Loucy (cell line): Measurements from ENCODE around the gene ESR1.

Source experiments
- H2AFZ ChIP-seq: fragments of 200-600 bp; sonication (generic); 2 replicates; pipeline ENCODE4 v1.6.0; 2016; ENCODE audit warnings: antibody characterized with exemption, mild to moderate bottlenecking, low read length, moderate library complexity
- H3F3A ChIP-seq: fragments of 200-600 bp; 2 replicates; pipeline ENCODE4 v1.6.0; 2016; ENCODE audit warnings: antibody characterized with exemption, low read depth, mild to moderate bottlenecking
- H3K27me3 ChIP-seq: fragments of 200-600 bp; sonication (generic); 2 replicates; pipeline ENCODE4 v1.6.1; 2014; ENCODE audit warnings: low read length, mild to moderate bottlenecking; ENCODE audit not compliant: insufficient read depth, poor library complexity, severe bottlenecking
- H3K36me3 ChIP-seq: fragments of 200-600 bp; sonication (generic); 2 replicates; pipeline ENCODE4 v1.6.1; 2016; ENCODE audit warnings: low read length; ENCODE audit not compliant: insufficient read depth
- H3K4me1 ChIP-seq: fragments of 200-600 bp; sonication (generic); 2 replicates; pipeline ENCODE4 v1.5.1; 2014; ENCODE audit warnings: low read length, mild to moderate bottlenecking; ENCODE audit not compliant: insufficient read depth, poor library complexity, severe bottlenecking
- H3K4me2 ChIP-seq: fragments of 200-600 bp; sonication (generic); 2 replicates; pipeline ENCODE4 v1.6.0; 2014; ENCODE audit warnings: antibody characterized with exemption, low read length, low read depth, mild to moderate bottlenecking; ENCODE audit not compliant: poor library complexity, severe bottlenecking
- H3K4me3 ChIP-seq: fragments of 200-600 bp; sonication (generic); 2 replicates; pipeline ENCODE4 v1.5.1; 2014; ENCODE audit warnings: low read length, mild to moderate bottlenecking, mixed read lengths; ENCODE audit not compliant: poor library complexity, severe bottlenecking
- H3K79me2 ChIP-seq: fragments of 200-600 bp; sonication (generic); 2 replicates; pipeline ENCODE4 v1.6.1; 2014; ENCODE audit warnings: low read length; ENCODE audit not compliant: insufficient read depth
- H3K9ac ChIP-seq: fragments of 200-600 bp; sonication (generic); 2 replicates; pipeline ENCODE4 v1.6.0; 2014; ENCODE audit warnings: mild to moderate bottlenecking, low read depth, low read length, moderate library complexity; ENCODE audit not compliant: poor library complexity, severe bottlenecking
- H3K9me2 ChIP-seq: fragments of 200-600 bp; sonication (generic); replicated peaks from 2 replicates; pipeline ENCODE4 v1.6.1; 2016; ENCODE audit warnings: low read depth, low read length, mixed read lengths
- H3K9me3 ChIP-seq: fragments of 200-600 bp; sonication (generic); 2 replicates; pipeline ENCODE4 v1.6.1; 2014; ENCODE audit warnings: mild to moderate bottlenecking, antibody characterized with exemption, low read length, low read depth; ENCODE audit not compliant: insufficient read depth
- H4K20me1 ChIP-seq: fragments of 200-600 bp; sonication (generic); 2 replicates; pipeline ENCODE4 v1.6.0; 2014; ENCODE audit warnings: antibody characterized with exemption, low read length, mild to moderate bottlenecking; ENCODE audit not compliant: insufficient read depth, poor library complexity, severe bottlenecking
- CTCF ChIP-seq: fragments of 200-600 bp; sonication (generic); conservative IDR thresholded peaks from 2 replicates; pipeline ENCODE4 v1.5.1; 2014; ENCODE audit warnings: mild to moderate bottlenecking, antibody characterized with exemption, low read length
- EZH2phosphoT487 ChIP-seq: fragments of 200-600 bp; IDR thresholded peaks from 2 replicates; pipeline ENCODE4 v1.6.1; 2018; ENCODE audit warnings: antibody characterized with exemption, mild to moderate bottlenecking, moderate library complexity, borderline replicate concordance

The ESR1 gene

GRCh38 chr6:152142105-152142504 is 334.6 kb downstream of the ESR1 start:
- no peaks in the 10 kb centered on the region for H3K9me2 ChIP-seq
- H3K27me3 ChIP-seq = no peaks in the 10 kb centered on the region
- TF ChIP-seq EZH2phosphoT487 (no peak), CTCF (no peak)
- H3K4me1 ChIP-seq = no peaks in the 10 kb centered on the region
- no peaks in the 10 kb centered on the region for H4K20me1 ChIP-seq
- no peaks in the 10 kb centered on the region; the same call in 1 of the 2 replicates for H3K36me3 ChIP-seq
- H3F3A ChIP-seq = no peaks in the 10 kb centered on the region
- H3K79me2 ChIP-seq = no peaks in the 10 kb centered on the region
- no peak overlapping the region for H2AFZ ChIP-seq
- H3K9me3 ChIP-seq = no peaks in the 10 kb centered on the region
- H3K4me3 ChIP-seq = no peak overlapping the region
- H3K9ac ChIP-seq = no peak overlapping the region
- no peak overlapping the region for H3K4me2 ChIP-seq

GRCh38 chr6:152143359-152143758 is 335.9 kb downstream of the ESR1 start:
- Histone ChIP-seq H3K9me2 (no peaks in the 10 kb centered on the region), H2AFZ (no peak overlapping the region), H3K4me3 (no peak overlapping the region), H3K4me2 (no peak overlapping the region), H4K20me1 (no peaks in the 10 kb centered on the region), H3F3A (no peaks in the 10 kb centered on the region), H3K9ac (no peak overlapping the region), H3K27me3 (no peaks in the 10 kb centered on the region), H3K79me2 (no peaks in the 10 kb centered on the region), H3K9me3 (no peaks in the 10 kb centered on the region), H3K4me1 (no peaks in the 10 kb centered on the region), H3K36me3 (peaks cover 5% of the 10 kb centered on the region; the same call in 1 of the 2 replicates)
- TF ChIP-seq CTCF = no peak
- TF ChIP-seq EZH2phosphoT487 = no peak

GRCh38 chr6:152146385-152146784 is 338.9 kb downstream of the ESR1 start:
- Histone ChIP-seq H4K20me1 (no peaks in the 10 kb centered on the region), H2AFZ (no peak overlapping the region), H3K9me2 (no peaks in the 10 kb centered on the region), H3K27me3 (no peaks in the 10 kb centered on the region), H3K4me2 (no peak overlapping the region), H3K4me1 (no peaks in the 10 kb centered on the region), H3K4me3 (no peak overlapping the region), H3K9ac (no peak overlapping the region), H3K79me2 (no peaks in the 10 kb centered on the region), H3F3A (no peaks in the 10 kb centered on the region), H3K36me3 (peaks cover 16% of the 10 kb centered on the region; the same call in 1 of the 2 replicates), H3K9me3 (no peaks in the 10 kb centered on the region)
- no peak for TF ChIP-seq EZH2phosphoT487
- no peak for TF ChIP-seq CTCF
